HG02678 (cell line): ENCODE measurements around the gene BLOC1S3.

Experiments
- ATAC-seq: cut with Tn5 transposase; IDR thresholded peaks from one replicate; pipeline ENCODE4 v1.9.1; 2021; ENCODE audit warnings: mild to moderate bottlenecking, moderate library complexity; ENCODE audit not compliant: unreplicated experiment

The BLOC1S3 gene

GRCh38 chr19:45145270-45146189, 33.1 kb upstream of the BLOC1S3 start:
- no peak for ATAC-seq

DNA sequence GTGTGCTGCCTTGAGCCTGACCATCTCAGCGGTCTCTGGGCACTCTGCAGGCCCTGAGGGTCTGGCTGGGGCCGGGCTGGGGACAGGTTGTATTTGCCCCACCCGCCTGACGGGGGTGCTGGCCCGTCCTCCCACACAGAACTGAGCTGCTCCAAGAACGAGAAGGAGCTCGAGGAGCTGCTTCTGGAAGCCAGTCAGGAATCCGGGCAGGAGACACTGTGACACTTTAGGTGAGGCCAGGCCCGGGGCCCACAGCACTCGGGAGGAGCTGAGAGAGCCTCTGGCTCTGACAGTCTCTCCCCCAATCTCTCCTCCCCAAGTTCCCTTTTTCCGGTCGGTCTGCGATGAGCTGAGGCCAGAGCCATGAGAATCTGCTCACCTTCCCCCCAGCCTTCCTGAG, 32.3 kb upstream of the BLOC1S3 start:
- no peak for ATAC-seq

- ATAC-seq: no peak
Measured at GRCh38 chr19:45146741-45147205, 31.8 kb upstream of the BLOC1S3 start.

- no peak for ATAC-seq
Measured at GRCh38 chr19:45147835-45148676, 30.5 kb upstream of the BLOC1S3 start.

GRCh38 chr19:45149129-45149528, 29.5 kb upstream of the BLOC1S3 start:
- ATAC-seq: no peak

DNA sequence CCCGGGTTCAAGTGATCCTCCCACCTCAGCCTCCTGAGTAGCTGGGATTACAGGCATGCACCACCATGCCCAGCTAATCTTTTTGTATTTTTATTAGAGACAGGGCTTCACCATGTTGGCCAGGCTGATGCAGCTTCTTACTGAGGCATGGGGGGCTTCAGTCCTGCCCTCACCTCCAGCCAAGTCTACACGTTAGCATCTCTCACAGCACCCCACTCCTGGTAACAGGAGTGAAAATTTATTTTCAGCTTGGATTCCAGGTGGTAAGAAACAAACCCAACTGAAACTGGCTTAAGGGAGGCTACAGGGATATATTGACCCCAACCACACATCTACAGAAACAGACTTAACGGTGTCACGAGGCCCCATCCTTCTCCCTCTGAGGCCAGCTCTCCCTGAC, 28.4 kb upstream of the BLOC1S3 start:
- no peak for ATAC-seq

GRCh38 chr19:45150751-45151281, 27.8 kb upstream of the BLOC1S3 start:
- no peak for ATAC-seq

DNA sequence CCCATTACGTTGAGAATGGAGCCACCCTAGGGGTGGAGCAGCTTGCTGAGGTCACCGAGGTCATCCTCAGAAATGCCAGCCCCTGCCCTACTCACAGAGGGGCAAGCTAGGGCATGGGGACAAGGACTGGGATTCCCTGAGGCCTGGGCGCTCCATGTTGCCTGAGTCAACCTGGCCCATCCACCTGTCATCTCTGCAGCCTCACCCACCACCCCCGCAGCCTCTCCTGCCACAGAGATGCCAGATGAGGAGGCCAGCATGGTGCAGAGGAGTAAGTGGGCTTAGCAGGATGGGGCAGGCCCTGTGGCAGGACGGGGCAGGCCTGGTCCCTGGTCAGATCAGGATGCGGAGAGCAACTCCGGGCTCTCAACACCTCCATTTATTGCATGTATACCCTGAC, 27.3 kb upstream of the BLOC1S3 start:
- no peak for ATAC-seq

GRCh38 chr19:45151821-45152503, 26.6 kb upstream of the BLOC1S3 start:
- ATAC-seq: no peak

DNA sequence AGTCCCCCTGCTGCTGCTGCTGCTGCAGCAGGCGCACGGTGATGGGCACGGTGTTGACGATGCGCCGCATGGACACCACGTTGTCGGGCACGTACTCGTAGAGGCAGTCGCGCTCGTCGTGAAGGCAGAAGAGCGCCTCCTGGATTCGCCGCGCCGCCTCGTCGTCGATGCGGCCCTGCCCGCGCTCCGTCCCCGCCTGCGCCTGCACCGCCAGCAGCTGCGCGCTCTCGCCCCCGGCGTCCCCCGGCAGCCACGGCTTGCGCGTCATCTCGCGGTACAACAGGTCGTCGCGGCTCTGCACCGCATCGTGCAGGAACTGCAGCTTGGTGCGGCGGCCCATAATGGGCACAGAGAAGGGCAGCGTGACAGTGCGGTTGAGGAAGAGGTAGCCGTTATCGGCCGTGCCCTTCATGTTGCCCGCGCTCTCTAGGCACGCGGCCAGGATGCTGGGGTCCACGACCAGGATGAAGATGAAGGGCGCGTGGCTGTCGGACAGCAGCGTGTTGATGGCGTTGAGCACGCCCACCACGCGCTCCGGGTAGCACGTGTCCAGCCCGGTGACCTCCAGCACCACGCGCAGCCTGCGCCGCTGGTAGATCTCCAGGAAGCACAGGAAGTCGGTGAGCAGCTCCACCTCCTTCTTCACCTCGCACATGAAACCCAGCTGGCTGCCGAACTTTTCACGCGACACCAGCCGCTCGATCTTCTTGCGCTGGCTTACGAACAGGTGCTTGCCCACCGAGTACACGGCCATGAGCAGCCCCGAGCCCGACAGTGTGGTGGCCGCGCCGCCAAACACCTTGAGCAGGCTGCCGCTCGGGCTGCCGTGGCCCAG, 25.9 kb upstream of the BLOC1S3 start:
- no peak for ATAC-seq

GRCh38 chr19:45153339-45154063, 25.1 kb upstream of the BLOC1S3 start:
- ATAC-seq: no peak

DNA sequence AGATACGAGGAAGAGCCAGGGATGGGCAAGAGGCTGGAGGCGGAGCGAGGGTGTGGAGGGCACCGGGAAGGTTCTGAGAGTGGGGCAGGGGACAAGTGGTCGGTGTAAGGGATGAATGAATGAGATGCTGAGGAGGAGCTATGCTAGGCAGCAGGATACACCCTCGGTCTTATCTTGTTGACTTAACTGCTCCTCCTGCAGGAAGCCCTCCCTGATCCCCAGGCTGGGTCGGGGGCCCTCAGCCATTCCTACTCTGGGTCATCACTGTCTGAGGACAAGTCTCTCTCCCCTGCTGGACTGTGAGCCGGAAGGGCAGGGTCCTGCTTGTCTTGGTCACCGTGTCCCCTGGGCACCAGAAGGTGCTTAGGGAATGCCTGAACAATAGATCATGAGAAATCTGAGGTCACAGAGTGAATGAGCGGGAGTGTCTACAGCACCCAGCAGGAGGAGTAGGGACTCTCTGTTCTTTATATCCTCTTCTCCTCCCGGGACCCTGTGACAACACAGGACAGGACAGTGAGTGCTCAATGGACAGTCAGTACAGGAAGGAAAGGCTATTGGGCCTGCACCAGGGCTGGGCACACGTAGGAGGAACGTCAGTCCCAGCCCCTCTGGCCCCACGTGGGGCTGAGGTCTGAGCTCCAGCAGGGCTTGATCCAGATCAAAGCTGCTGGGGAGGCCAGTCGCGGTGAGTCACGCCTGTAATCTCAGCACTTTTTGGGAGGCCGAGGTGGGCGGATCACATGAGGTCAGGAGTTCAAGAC, 24.3 kb upstream of the BLOC1S3 start:
- ATAC-seq: no peak

GRCh38 chr19:45156011-45156630, 22.5 kb upstream of the BLOC1S3 start:
- ATAC-seq: no peak

- no peak for ATAC-seq
Measured at GRCh38 chr19:45156751-45157150, 21.8 kb upstream of the BLOC1S3 start.

DNA sequence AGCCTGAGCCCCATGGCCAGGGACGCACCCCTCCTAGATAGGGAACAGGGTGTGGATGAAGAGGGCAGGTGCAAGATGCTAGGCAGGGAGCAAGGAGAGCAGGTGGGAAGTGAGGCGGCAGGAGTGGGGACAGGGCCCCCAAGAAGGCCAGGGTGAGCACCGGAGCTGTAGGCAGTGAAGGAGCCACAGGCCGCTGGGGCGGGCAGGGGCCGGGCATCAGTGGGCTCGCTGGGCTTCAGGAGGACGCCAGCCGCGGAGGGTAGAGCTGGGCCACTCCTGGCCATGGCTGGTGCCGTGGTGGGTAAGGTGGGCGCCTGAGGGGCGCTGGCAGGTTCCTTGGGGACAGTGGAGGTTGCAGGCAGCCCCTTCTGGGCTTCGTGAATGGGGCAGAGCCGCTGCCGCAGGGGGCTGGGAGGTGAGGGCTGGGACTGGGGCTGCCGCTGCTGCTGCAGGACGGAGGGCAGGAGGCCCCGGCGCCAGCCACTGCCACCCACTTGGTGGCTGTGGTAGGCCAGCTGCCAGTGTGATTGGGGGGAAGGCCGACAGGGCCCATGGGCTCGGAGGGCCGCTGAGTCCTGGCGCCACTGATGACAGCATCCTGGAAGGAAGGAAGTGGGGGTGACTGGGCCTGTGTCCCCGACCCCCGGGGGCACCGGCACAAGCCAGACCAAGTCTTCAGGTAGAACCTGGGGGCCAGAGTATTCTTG, 19.9 kb upstream of the BLOC1S3 start:
- no peak for ATAC-seq

- ATAC-seq: no peak
Measured at GRCh38 chr19:45159210-45159970, 19.2 kb upstream of the BLOC1S3 start.

GRCh38 chr19:45159971-45160324, 18.6 kb upstream of the BLOC1S3 start:
- no peak for ATAC-seq
